Osteoblast (primary cell): ENCODE results near the gene SLC43A1. TPM values are rescaled to one million over a fixed set of nuclear protein-coding genes. Genes with fewer than 3 reads are reported as not detected.

Experiments used
- DNase-seq: peaks from one replicate; pipeline ENCODE4 v3.0.0; 2011; ENCODE audit warnings: low spot score, mixed read lengths; ENCODE audit not compliant: insufficient read length; ENCODE audit errors: missing footprints
- H2AFZ ChIP-seq: 2 replicates; pipeline ENCODE4 v1.6.0; 2011; ENCODE audit warnings: mild to moderate bottlenecking, low read length
- H3K27ac ChIP-seq: 2 replicates; pipeline ENCODE4 v1.5.1; 2011; ENCODE audit warnings: mild to moderate bottlenecking, low read depth, low read length, moderate library complexity
- H3K27me3 ChIP-seq: 2 replicates; pipeline ENCODE4 v1.6.0; 2012; ENCODE audit warnings: mild to moderate bottlenecking, control low read depth, inconsistent platforms, low read length, moderate library complexity; ENCODE audit not compliant: insufficient read depth
- H3K36me3 ChIP-seq: 2 replicates; pipeline ENCODE4 v1.5.1; 2011; ENCODE audit warnings: mild to moderate bottlenecking, low read length, control low read depth, moderate library complexity; ENCODE audit not compliant: insufficient read depth
- H3K4me1 ChIP-seq: 2 replicates; pipeline ENCODE4 v1.5.1; 2011; ENCODE audit warnings: mild to moderate bottlenecking, low read length, control low read depth, moderate library complexity; ENCODE audit not compliant: insufficient read depth
- H3K4me2 ChIP-seq: 2 replicates; pipeline ENCODE4 v1.6.0; 2011; ENCODE audit warnings: mild to moderate bottlenecking, low read length; ENCODE audit not compliant: insufficient read depth
- H3K4me3 ChIP-seq: fragments of 200-600 bp; sonication (generic); 3 replicates; pipeline ENCODE4 v1.5.1; 2012; ENCODE audit warnings: mild to moderate bottlenecking, low read length, inconsistent platforms; ENCODE audit not compliant: insufficient read depth
- H3K79me2 ChIP-seq: 2 replicates; pipeline ENCODE4 v1.6.0; 2012; ENCODE audit warnings: mild to moderate bottlenecking, low read length, control low read depth, inconsistent platforms; ENCODE audit not compliant: insufficient read depth
- H3K9me3 ChIP-seq: 2 replicates; pipeline ENCODE4 v1.5.1; 2011; ENCODE audit warnings: low read depth, low read length, control low read depth
- H4K20me1 ChIP-seq: 2 replicates; pipeline ENCODE4 v1.6.0; 2012; ENCODE audit warnings: mild to moderate bottlenecking, low read length, control low read depth; ENCODE audit not compliant: insufficient read depth
- total RNA-seq: library from RNA; depleted of rRNA; stranded (reverse); fragments of >200 nt; gene quantifications from 2 replicates; pipeline ENCODE4 v1.2.3, GENCODE V29; 2012
- TF ChIP-seq, protein P1 (sequence below): IDR thresholded peaks from 2 replicates; pipeline ENCODE4 v1.5.1; 2011; ENCODE audit warnings: mild to moderate bottlenecking, low read depth, low read length, moderate library complexity; ENCODE audit errors: extremely low read depth

The SLC43A1 gene
- total RNA-seq, 1 donor = 18.5 TPM

DNA sequence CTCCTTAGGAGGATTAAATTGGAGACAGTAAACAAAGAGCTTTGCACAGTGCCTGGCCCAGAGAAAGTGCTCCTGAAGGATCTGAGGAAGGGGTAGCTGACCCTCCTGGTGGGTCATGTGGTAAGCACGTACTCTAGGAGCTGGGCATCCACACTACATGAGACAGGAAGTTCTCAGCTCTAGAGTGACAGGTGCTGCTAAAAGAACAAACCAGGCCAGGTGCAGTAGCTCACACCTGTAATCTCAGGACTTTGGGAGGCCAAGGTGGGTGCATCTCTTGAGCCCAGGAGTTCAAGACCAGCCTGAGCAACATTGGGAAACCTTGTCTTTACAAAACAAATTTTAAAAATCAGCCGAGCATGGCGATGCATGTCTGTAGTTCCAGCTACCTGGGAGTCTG, 13.1 kb downstream of the SLC43A1 start:
- no peaks in the 10 kb centered on the region for H3K79me2 ChIP-seq
- H3K27ac ChIP-seq = no peak overlapping the region

DNA sequence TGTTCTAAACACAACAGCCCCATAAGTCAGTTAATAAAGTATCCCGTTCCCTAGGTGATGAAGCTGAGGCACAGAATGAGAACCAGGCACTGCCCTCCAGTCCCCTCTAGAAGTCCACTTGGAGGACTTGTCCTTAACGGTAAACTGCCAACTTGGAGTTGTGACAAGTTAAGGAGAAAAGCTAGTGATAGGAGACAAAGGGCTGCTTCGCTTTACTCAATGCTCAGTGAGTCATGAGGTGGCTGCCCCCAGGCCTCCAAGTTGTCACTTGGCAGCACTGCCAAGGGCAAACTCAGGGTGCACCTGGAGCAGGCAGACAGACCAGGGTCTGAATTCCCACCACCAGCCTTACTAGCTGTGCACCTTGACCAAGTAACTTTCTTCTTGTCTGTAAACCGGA, 13.5 kb downstream of the SLC43A1 start:
- DNase-seq = peak; percentile 74
- no peaks in the 10 kb centered on the region for H3K36me3 ChIP-seq
- no peak overlapping the region for H2AFZ ChIP-seq
- H3K79me2 ChIP-seq = no peaks in the 10 kb centered on the region
- H3K4me2 ChIP-seq = no peak overlapping the region
- H4K20me1 ChIP-seq = no peaks in the 10 kb centered on the region
- TF ChIP-seq, protein P1, sequence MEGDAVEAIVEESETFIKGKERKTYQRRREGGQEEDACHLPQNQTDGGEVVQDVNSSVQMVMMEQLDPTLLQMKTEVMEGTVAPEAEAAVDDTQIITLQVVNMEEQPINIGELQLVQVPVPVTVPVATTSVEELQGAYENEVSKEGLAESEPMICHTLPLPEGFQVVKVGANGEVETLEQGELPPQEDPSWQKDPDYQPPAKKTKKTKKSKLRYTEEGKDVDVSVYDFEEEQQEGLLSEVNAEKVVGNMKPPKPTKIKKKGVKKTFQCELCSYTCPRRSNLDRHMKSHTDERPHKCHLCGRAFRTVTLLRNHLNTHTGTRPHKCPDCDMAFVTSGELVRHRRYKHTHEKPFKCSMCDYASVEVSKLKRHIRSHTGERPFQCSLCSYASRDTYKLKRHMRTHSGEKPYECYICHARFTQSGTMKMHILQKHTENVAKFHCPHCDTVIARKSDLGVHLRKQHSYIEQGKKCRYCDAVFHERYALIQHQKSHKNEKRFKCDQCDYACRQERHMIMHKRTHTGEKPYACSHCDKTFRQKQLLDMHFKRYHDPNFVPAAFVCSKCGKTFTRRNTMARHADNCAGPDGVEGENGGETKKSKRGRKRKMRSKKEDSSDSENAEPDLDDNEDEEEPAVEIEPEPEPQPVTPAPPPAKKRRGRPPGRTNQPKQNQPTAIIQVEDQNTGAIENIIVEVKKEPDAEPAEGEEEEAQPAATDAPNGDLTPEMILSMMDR = no peak
- H3K9me3 ChIP-seq = no peaks in the 10 kb centered on the region
- no peaks in the 10 kb centered on the region for H3K27me3 ChIP-seq
- no peak overlapping the region for H3K4me3 ChIP-seq
- no peak overlapping the region for H3K27ac ChIP-seq
- H3K4me1 ChIP-seq = peaks cover 9% of the 10 kb centered on the region

More for the DNA sequence above, 13.1 kb downstream of the SLC43A1 start:
- H2AFZ ChIP-seq = no peak overlapping the region
- no peak overlapping the region for H3K4me2 ChIP-seq
- no peaks in the 10 kb centered on the region for H3K9me3 ChIP-seq
- TF ChIP-seq, protein P1 = no peak
- H3K4me3 ChIP-seq = no peak overlapping the region
- no peaks in the 10 kb centered on the region for H4K20me1 ChIP-seq
- peaks cover 9% of the 10 kb centered on the region for H3K4me1 ChIP-seq
- no peak for DNase-seq
- no peaks in the 10 kb centered on the region for H3K36me3 ChIP-seq
- H3K27me3 ChIP-seq = no peaks in the 10 kb centered on the region

DNA sequence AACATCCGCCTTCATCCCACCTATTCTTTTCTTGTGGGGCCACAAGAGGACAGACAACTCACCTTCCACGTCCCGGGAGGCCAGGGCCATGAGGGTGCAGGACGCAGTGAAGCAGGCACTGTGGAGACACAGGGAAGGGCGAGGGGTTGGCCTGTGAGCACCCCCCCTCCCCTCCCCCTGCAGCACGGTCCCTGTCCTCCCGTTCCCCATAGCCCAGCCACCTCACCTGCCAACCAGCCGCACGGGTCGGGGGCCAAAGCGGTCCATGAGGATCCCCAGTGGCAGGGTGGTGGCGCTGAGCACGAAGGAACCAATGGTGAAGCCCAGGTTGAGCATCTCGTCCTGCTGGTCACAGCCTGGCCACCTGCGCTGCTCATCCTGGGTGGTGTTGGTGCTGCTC, 14.6 kb downstream of the SLC43A1 start:
- Histone ChIP-seq H3K4me3 (no peak overlapping the region), H2AFZ (no peak overlapping the region), H3K27me3 (no peaks in the 10 kb centered on the region), H3K4me2 (no peak overlapping the region), H3K36me3 (no peaks in the 10 kb centered on the region), H3K9me3 (no peaks in the 10 kb centered on the region), H3K4me1 (peaks cover 9% of the 10 kb centered on the region), H4K20me1 (no peaks in the 10 kb centered on the region), H3K27ac (no peak overlapping the region), H3K79me2 (no peaks in the 10 kb centered on the region)
- DNase-seq = peak; percentile 60
- TF ChIP-seq, protein P1 = no peak

DNA sequence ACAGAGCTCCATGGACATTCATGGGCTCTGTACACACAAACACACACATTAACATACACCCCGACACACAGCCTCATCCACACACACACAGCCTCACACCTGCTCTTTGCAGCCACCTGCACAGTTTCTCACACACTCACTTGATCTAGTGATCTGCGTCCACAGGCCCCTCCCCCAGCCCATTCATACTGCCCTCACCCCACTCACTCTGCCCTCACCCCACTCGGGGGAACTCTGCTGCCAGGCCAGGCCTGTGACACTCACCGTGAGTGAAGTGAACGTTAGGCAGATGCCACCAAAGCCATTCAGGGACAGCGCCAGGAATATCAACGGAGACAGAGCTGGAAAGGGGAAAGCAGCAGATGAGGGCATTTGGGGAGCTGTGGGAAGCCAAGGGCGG, 15.0 kb downstream of the SLC43A1 start:
- Histone ChIP-seq H3K27me3 (no peaks in the 10 kb centered on the region), H3K4me1 (peaks cover 9% of the 10 kb centered on the region), H3K4me2 (no peak overlapping the region), H3K4me3 (no peak overlapping the region), H3K27ac (no peak overlapping the region), H3K79me2 (no peaks in the 10 kb centered on the region), H3K36me3 (no peaks in the 10 kb centered on the region), H2AFZ (no peak overlapping the region), H4K20me1 (no peaks in the 10 kb centered on the region), H3K9me3 (no peaks in the 10 kb centered on the region)
- DNase-seq = no peak
- TF ChIP-seq, protein P1 = no peak
